ENCODE measurements around the gene UBL4A.

The UBL4A gene

GRCh38 chrX:154485150-154486051 lies 1.0 kb downstream of the UBL4A start:
- in situ Hi-C loops (cut with HindIII; ENCODE audit: low pct_unique_long_range_greater_than_20kb, low sequenced_read_pairs): no loop called here
- TF ChIP-seq JUND (IDR thresholded peaks at IDR 0.05; ENCODE audit: low read depth): no peak
- no peak for DNase-seq (ENCODE audit: low read depth in 1 of 2, low spot score in 1 of 2)

DNA sequence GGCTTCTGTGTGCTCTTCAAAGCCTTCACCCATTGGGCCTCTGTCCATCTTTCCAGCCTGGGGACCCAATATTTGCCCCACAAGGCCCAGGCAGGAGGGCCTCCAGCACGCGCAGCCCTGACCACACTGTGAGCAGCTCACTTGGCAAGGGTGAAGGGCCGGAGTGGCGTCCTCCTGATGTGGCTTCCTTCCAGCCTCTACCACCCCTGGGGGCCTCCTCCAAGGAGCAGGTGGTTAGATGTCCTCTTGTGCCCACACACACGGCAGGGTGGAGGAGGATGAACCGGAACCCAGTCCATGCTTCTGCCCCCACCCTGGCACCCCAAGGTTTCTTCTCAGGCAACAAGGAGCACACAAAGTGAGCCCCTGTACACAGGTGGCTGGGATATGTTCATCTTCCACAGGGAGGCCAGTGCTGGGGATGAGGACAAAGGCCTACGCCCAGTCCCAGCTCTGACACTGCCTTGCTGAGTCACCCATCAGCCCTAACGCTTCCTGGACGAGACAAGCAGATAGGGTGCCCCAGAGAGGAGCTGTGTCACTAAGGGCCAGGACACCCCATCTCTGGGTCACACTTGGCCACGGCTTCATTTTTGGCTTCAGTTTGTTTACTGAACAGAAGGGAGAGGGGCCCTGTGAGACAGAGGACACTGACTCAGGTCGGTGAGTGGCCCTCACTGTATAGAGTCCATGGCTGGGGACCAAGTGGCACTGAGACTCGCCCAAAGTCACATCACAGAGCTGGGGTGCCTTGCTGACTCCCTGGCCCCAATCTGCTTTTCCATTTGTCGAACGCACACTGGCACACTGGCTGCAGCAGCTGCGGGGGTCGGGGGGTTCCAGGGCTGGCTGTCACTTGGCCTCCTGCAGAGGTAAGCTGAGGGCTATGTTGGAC lies 1.9 kb downstream of the UBL4A start:
- no peak for DNase-seq (ENCODE audit: low read depth in 1 of 2, low spot score in 1 of 2)
- no peak for TF ChIP-seq JUND (IDR thresholded peaks at IDR 0.05; ENCODE audit: low read depth)
- in situ Hi-C loops (cut with HindIII; ENCODE audit: low pct_unique_long_range_greater_than_20kb, low sequenced_read_pairs): no loop called here

DNA sequence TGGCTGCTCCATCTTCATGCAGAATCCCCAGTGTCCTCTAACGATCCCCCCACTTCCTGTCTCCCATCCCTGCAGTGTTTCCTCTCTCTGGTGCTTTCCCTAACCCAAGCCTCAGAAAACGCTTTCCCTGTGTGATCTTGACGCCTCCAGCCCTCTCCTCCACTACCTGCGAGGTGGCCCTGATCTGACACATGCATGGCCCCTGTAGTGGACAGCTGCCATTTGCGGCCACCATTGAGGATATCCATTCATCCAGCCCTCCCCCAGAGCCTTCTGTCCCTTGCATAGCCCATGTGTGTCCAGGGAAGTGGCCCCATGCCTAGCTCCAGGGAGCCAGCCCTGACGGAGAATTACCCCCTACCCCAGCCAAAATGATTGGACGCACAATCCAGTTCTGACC lies 3.1 kb downstream of the UBL4A start:
- no peak for TF ChIP-seq JUND (IDR thresholded peaks at IDR 0.05; ENCODE audit: low read depth)
- in situ Hi-C loops (cut with HindIII; ENCODE audit: low pct_unique_long_range_greater_than_20kb, low sequenced_read_pairs): no loop called here
- no peak for DNase-seq (ENCODE audit: low read depth in 1 of 2, low spot score in 1 of 2)

GRCh38 chrX:154482786-154483185 lies 3.6 kb downstream of the UBL4A start:
- in situ Hi-C loops (cut with HindIII; ENCODE audit: low pct_unique_long_range_greater_than_20kb, low sequenced_read_pairs): no loop called here
- TF ChIP-seq JUND (IDR thresholded peaks at IDR 0.05; ENCODE audit: low read depth): no peak
- DNase-seq (ENCODE audit: low read depth in 1 of 2, low spot score in 1 of 2): no peak

DNA sequence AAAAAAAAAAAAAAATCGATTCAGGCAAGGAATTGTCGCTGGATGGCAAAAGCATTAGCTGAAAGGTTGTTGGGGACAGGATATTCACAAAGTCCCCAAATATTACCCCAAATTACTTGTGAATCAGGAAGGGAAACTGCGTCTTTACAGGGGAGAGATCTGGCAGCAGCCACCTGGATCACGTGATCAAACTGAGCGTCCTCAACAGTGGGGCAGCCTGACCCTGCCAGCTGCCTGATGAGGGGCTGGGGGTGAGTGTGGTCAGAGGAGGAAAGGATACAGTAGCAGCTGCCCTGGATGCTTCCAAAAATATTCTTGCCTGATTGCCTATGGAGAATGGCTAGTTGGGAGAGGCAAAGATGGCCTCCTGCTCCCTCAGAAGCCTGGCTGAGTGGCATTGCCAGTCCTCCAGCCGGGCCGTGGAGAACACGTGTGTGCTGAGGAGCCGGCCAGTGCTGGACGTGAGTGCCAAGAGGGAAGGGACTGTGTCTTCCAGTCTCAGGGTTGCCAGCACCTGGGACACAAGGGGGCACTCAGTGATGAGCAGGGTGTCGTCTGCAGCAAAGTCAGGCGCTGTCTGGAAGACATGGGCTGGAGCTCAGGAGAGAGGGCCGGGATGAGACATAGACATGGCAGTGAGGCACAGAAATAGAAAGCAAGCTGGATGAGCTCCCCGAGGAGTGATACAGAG lies 4.4 kb downstream of the UBL4A start:
- no peak for DNase-seq (ENCODE audit: low read depth in 1 of 2, low spot score in 1 of 2)
- in situ Hi-C loops (cut with HindIII; ENCODE audit: low pct_unique_long_range_greater_than_20kb, low sequenced_read_pairs): no loop called here
- no peak for TF ChIP-seq JUND (IDR thresholded peaks at IDR 0.05; ENCODE audit: low read depth)

- TF ChIP-seq JUND (IDR thresholded peaks at IDR 0.05; ENCODE audit: low read depth): no peak
- in situ Hi-C loops (cut with HindIII; ENCODE audit: low pct_unique_long_range_greater_than_20kb, low sequenced_read_pairs): no loop called here
- DNase-seq (ENCODE audit: low read depth in 1 of 2, low spot score in 1 of 2): no peak
These were observed 5.2 kb downstream of the UBL4A start for GRCh38 chrX:154481195-154481594.

GRCh38 chrX:154478728-154479622 lies 7.4 kb downstream of the UBL4A start, which contains the start of gene LAGE3:
Gene LAGE3, minus strand, starts transcription at chrX:154479281. Its CDS starts 366 bp downstream, at chrX:154478915.
- in situ Hi-C loops (cut with HindIII; ENCODE audit: low pct_unique_long_range_greater_than_20kb, low sequenced_read_pairs): no loop called here
- no peak for TF ChIP-seq JUND (IDR thresholded peaks at IDR 0.05; ENCODE audit: low read depth)
- DNase-seq (ENCODE audit: low read depth in 1 of 2, low spot score in 1 of 2): peak; percentile 60 to 89

GRCh38 chrX:154477891-154478477 lies 8.4 kb downstream of the UBL4A start:
- in situ Hi-C loops (cut with HindIII; ENCODE audit: low pct_unique_long_range_greater_than_20kb, low sequenced_read_pairs): no loop called here
- TF ChIP-seq JUND (IDR thresholded peaks at IDR 0.05; ENCODE audit: low read depth): no peak
- DNase-seq (ENCODE audit: low read depth in 1 of 2, low spot score in 1 of 2): no peak

DNA sequence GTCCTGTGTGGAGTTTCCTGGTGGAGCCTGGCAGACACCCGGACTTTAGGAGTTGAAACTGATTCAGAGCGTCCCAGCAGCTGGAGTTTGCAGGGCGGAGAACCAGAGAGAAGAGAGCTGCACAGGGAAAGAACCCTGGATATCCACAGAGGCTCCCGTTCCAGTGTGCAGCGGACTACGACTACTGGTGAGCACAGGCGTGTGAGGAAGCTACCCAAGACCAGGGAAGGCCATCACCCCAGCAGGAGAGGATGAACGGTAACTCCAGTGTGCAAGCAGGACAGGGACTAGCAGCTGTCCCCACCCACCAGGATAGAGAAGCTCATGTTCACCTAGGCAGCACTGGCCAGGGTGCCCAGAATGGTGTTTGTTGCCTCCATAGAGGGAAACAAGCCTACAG lies 9.6 kb downstream of the UBL4A start:
- no peak for DNase-seq (ENCODE audit: low read depth in 1 of 2, low spot score in 1 of 2)
- no peak for TF ChIP-seq JUND (IDR thresholded peaks at IDR 0.05; ENCODE audit: low read depth)
- in situ Hi-C loops (cut with HindIII; ENCODE audit: low pct_unique_long_range_greater_than_20kb, low sequenced_read_pairs): no loop called here

- in situ Hi-C loops (cut with HindIII; ENCODE audit: low pct_unique_long_range_greater_than_20kb, low sequenced_read_pairs): no loop called here
- TF ChIP-seq JUND (IDR thresholded peaks at IDR 0.05; ENCODE audit: low read depth): no peak
- DNase-seq (ENCODE audit: low read depth in 1 of 2, low spot score in 1 of 2): peak in 1 of 2 experiments; percentile 49
These were observed 12.7 kb downstream of the UBL4A start for GRCh38 chrX:154473683-154474082.
